NCI-H510A (cell line): ENCODE data around the gene NUP214.
"Not testable (repeated sequence)": the region's sequence is repeated elsewhere in the genome, so short reads cannot be mapped to it uniquely, and the experiment has no call there.

Experiments used
- DNase-seq: peaks from one replicate; lab custom pipeline; 2025; lab: John Stamatoyannopoulos, UW

Gene NUP214

DNA sequence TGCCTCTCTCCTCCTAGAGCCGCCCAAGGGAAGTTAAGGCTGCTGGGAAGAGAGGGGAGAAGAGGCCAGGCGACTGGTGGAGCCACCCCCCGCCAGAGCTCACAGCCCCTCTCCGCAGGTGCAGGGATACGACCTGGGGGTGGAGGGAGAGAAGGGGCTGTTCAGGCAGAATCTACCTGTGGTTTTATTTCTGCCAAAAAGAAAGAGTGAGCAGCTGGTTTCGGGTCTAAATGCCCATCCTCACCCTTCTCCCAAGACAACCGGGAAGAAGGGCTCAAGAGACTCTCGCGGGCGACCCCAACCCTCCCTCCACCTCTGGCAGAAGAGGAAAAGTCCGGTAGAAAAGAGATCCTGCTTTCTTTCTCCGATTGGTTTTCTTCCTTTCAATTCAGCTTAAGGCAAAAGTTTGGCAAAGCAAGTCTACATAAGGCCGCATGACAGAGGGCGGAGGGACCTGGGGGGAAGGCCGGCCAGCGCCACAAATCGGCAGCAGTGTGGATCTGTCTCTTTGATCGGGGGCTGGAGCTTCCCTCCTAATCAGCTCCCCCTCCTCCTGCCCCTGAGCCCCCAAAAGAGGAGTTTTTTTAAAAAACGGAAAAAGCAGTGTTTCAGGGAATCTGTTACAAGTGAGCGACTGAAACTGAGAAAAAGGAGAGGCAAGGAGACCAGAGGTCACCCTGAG is 134.7 kb downstream of the NUP214 start:
- DNase-seq, result no peak

GRCh38 chr9:131260751-131261452 is 135.5 kb downstream of the NUP214 start:
- DNase-seq, result no peak

DNA sequence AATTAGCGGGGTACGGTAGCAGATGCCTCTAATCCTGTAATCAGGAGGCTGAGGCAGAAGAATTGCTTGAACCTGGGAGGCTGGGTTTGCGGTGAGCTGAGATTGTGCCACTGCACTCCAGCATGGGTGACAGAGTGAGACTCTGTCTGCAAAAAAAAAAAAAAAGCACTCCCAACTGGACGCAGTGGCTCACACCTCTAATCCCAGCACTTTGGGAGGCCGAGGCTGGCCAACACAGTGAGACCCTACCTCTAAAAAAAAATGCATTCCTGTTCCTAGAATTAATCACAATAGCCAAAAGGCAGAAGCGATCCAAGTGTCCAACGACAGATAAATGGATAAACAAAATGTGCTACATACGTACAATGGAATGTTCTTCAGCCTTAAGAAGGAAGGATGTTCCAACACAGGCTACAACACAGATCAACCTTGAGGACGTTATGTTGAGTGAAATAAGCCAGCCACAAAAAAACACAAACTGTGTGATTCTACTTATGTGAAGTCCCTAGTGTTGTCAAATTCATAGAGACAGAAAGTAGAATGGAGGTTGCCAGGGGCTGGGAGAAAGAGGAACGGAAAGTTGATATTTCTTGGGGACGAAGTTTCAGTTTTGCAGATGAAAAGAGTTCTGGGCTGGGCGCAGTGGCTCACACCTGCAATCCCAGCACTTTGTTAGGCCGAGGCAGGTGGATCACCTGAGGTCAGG is 137.1 kb downstream of the NUP214 start:
- DNase-seq, result no peak

GRCh38 chr9:131263033-131263343 is 137.6 kb downstream of the NUP214 start:
- DNase-seq, result not testable (repeated sequence)

GRCh38 chr9:131263701-131264100 is 138.3 kb downstream of the NUP214 start:
- no peak for DNase-seq

DNA sequence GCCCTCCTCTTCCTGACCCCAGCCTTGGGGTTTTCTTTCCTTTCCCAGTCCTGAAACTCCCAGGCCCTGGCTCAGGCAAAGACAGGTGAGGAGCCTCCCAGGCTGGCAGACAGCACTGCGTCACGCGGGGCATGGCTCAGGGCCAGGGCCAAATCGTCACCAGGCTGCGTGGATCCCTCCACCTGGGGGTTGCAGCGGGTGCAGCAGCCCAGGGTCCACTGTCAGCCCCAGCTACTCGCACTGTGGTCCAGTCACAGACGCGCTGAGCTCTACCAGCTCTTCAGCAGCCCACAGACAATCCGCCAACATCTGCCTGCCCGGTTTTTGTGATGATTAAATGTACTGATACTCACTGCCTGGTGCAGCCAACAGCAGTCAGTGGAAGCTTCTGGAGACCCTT is 138.8 kb downstream of the NUP214 start:
- DNase-seq, result no peak

- no peak for DNase-seq
These were observed 141.2 kb downstream of the NUP214 start for GRCh38 chr9:131266266-131267229.

DNA sequence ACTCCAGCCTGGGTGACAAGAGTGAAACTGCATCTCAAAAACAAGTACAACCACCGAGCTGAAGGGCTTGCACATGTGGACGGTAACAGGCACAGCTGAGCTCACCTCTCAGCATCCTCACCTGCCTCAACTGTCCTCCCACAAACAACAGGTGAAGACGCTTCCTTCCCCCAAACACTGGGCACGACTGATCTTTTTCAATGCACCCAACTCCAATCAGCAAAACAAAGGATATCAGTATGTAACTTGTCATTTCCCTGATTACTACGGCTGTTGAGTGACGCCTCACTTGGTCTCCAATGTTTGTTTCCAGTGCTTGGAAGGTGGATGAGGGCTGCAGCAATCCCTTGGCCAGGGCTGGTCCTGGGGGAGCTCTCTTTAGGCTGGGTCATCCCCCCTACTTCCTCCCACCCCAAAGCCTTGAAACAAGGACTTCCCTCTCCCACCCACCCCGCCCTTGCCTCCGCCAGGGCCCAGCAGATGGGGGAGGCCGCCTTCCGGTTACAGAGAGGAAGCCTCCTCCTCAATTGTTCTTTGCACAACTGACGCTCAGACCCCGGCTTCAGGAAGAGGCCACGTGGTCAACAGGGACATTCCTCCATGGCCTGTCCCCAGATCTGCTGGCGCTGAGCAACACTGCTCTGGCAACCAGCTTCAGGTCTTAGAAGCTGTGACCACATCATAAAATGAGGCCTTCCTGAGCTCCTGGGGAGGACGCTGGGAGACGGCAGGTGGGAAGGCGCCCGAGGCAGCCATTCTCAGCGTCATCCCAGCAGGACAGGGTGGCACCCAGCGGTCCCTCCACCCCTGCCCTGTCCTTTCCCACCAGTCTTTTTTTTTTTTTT is 145.0 kb downstream of the NUP214 start:
- no peak for DNase-seq

DNA sequence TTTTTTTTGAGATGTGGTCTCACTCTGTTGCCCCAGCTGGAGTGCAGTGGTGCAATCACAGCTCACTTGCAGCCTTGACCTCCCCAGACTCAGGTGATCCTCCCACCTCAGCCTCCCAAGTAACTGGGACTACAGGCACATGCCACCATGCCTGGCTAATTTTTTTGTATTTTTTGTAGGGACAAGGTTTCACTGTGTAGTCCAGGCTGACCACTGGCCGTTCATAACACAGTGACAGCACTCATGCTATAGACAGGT is 145.6 kb downstream of the NUP214 start:
- DNase-seq, result not testable (repeated sequence)

DNA sequence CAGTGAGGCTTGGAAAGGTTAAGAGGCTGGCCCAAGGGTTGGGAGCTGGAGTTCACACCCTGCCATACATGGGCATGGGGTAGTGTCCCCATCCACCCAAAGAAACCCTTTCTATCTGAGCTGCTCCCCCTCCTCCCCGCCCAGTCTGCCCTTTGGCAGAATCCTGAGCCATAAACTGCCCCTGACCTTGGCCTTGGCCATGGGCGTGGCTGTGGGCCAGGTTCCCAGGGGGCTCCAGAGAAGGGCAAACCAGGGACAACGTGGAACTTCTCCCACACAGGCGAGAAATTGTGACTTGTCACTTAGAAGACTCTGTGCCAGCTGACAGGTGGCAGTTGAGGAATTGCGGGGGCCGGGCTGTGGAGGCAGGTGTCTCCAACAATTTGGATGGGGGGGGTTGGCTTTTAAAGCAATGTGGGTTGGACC is 146.1 kb downstream of the NUP214 start:
- no peak for DNase-seq

DNA sequence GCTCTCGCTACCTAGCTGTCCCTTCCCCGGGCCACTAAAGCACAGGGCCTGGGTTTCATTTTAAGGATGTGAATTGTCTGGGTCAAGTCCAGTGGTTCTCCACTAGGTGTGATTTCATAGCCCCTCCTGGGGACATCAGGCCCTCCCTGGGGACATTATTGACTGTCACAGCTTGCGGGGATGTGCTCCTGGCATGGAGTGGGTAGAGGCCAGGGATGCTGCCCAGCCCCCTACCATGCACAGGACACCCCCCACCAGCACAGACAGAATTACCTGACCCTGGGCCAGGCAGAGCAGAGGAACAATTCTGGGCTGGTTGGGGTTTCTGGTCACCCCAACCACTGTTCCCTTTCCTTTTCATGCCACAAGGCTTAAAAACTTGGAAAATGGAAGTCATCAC is 146.8 kb downstream of the NUP214 start:
- no peak for DNase-seq

DNA sequence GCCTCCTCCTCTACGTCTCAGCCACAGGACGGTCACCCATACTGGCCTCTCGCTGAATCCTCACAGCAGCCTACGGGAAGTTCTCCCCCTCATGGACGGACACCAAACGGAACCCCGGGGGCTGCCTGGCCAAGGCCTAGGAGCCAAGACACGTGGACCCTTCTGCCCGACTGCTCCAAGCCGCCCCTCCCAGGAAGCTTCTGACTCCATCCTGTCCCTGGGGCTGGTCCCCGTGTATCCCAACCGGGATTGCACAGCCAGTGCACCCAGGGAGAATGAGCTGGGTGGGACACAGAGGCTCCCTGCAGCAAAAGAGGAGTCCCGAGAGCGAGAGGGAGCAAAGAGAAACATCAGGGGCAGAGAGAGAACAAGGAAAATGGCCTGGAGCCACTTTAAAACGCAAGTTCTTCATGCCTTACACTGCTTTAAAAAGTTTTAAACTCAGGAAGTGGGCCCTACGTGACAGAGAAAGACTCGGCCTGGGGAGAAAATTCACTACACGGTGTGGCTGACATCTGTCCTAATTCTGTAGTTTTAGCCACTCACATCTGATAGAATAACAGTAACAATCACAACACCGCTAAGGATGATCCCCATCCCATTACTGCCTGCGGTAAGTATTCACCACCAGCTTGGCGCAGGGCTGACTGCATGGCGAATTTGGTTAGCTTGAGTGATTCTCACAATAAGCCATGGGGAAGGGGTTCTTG is 147.9 kb downstream of the NUP214 start:
- no peak for DNase-seq

- no peak for DNase-seq
These were observed 148.7 kb downstream of the NUP214 start for GRCh38 chr9:131273856-131274673.

DNA sequence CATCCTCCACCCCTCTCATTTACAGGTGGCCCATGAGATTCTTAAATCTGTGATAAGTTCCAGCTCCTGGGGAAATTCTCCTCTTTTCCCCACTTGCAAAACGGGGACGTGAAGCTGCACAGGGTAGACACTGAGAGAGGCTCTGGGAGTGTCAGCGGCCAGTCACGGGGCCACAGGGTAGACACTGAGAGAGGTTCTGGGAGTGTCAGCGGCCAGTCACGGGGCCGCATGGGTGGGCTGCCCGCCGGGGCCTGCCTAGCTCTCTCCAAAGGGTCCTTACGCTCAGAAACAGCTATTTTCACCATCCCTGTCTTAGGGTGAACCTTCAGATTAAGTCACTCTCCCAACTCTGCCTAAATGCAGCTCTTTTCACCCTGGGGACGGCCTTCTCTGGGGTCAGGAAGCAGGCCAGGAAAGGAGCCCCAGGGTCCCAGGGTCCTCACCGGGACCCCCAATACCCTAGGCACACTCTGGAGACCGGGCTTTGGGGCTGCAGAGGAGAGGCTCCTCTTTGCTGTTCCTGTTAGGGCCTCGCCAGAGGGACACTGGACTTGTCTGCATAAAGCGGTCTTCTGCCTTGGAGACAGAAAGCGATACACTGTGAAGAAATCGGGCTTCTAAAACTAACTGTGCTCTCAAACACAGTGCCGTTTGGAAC is 149.4 kb downstream of the NUP214 start:
- DNase-seq, result no peak

DNA sequence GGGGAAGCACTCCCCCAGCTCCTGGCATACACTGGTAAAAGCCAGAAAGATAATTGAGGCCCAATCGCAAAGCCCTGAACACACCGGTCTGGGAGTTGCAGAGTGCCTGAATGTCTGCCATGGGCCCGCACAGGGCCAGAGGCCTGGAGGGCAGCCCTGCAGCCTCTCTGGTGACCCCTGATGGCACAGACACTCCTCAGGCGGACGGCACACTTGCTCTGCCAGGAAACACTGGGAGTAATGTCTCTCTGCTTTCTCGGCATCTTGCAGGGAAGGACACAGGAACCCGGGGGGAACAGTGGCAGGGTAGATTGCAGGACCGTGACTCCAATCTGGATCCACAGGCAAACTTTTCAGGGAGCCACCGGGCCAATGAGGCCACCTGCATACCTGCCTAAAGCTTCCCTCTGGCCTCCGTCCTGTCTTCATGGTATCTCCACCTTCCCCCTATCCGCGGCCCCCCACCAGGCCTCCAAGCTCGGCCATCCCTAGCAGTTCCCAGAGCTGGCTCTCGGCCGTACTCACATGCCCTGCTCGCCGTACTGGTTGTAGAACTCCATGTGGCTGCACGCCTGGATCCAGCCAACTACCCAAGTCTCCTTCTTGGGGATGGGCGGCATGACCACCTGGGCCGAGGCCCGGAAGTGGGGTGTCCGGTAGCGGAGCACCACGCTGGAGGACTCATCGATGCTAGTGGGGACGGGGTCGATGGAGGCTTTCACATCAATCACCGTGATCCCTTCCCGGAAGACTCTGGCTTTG is 150.1 kb downstream of the NUP214 start:
- no peak for DNase-seq

GRCh38 chr9:131276094-131276888 is 150.9 kb downstream of the NUP214 start, which contains the start of gene FAM78A:
Gene FAM78A, minus strand, starts transcription at chr9:131276510. Its CDS starts 331 bp downstream, at chr9:131276179.
- no peak for DNase-seq

DNA sequence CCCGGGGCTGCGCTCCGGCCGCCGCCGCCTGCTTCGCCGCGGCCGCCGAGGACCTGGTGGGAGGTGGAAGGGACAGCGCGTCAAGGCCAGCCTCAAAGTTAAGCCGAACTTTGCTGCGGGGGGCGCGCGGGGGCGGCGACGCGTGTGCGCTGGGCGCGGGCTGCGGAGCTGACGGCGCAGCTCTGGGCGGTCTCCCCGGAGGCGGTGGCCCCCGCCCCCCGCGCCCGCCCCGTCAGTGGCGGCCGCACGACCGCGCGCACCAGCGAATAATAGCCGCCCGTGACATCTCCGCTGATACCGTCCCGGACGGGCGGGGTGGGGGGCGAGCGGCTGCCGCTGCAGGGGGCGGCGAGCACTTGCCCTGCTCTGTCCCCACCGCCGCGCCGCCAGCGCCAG is 151.5 kb downstream of the NUP214 start:
- DNase-seq, result no peak
